GM18517 (cell line): ENCODE results near the gene TTC7B.

Experiments
- ATAC-seq: cut with Tn5 transposase; IDR thresholded peaks from one replicate; pipeline ENCODE4 v1.9.1; 2021; ENCODE audit warnings: mild to moderate bottlenecking, moderate library complexity; ENCODE audit not compliant: unreplicated experiment

Gene TTC7B

GRCh38 chr14:90652626-90653025, 163.6 kb downstream of the TTC7B start:
- ATAC-seq, result no peak

- no peak for ATAC-seq
Observed at GRCh38 chr14:90651976-90652560, 164.2 kb downstream of the TTC7B start.

- no peak for ATAC-seq
Observed at GRCh38 chr14:90651271-90651804, 164.9 kb downstream of the TTC7B start.

- ATAC-seq, result no peak
Observed at GRCh38 chr14:90649557-90650135, 166.6 kb downstream of the TTC7B start.

- ATAC-seq, result no peak
Observed at GRCh38 chr14:90649083-90649482, 167.1 kb downstream of the TTC7B start.

GRCh38 chr14:90648421-90648820, 167.8 kb downstream of the TTC7B start:
- ATAC-seq, result no peak

- ATAC-seq, result no peak
Observed at GRCh38 chr14:90647473-90648005, 168.7 kb downstream of the TTC7B start.

GRCh38 chr14:90645842-90646443, 170.3 kb downstream of the TTC7B start:
- no peak for ATAC-seq

- ATAC-seq, result no peak
Observed at GRCh38 chr14:90644882-90645281, 171.3 kb downstream of the TTC7B start.

- ATAC-seq, result no peak
Observed at GRCh38 chr14:90643982-90644670, 172.1 kb downstream of the TTC7B start.

- ATAC-seq, result no peak
Observed at GRCh38 chr14:90642244-90642717, 173.9 kb downstream of the TTC7B start.

- ATAC-seq, result no peak
Observed at GRCh38 chr14:90641615-90642243, 174.5 kb downstream of the TTC7B start.

GRCh38 chr14:90641168-90641567, 175.1 kb downstream of the TTC7B start:
- ATAC-seq, result no peak

- no peak for ATAC-seq
Observed at GRCh38 chr14:90639641-90640040, 176.6 kb downstream of the TTC7B start.

GRCh38 chr14:90632871-90633270, 183.4 kb downstream of the TTC7B start:
- no peak for ATAC-seq

- no peak for ATAC-seq
Observed at GRCh38 chr14:90632451-90632850, 183.8 kb downstream of the TTC7B start.

GRCh38 chr14:90630171-90630806, 185.9 kb downstream of the TTC7B start:
- no peak for ATAC-seq

GRCh38 chr14:90629471-90629870, 186.8 kb downstream of the TTC7B start:
- no peak for ATAC-seq

GRCh38 chr14:90628825-90629224, 187.4 kb downstream of the TTC7B start:
- ATAC-seq, result no peak

GRCh38 chr14:90627478-90627877, 188.8 kb downstream of the TTC7B start:
- ATAC-seq, result no peak
